Right atrium auricular region (tissue), 2 donors: ENCODE data around the gene STK32A. TPM values are rescaled to one million over a fixed set of nuclear protein-coding genes. Genes with fewer than 3 reads are reported as not detected.
A peak's percentile ranks its signal among the peaks of the same experiment; 100 is the strongest.

Source experiments
- DNase-seq: peaks from one replicate; pipeline ENCODE4 v3.0.0-alpha.2; 2019; ENCODE audit warnings: low spot score
- H3K27ac ChIP-seq, 2 donors: fragments of 200-600 bp; sonication (generic); 1 replicate in 1 of 2; 2 replicates in 1 of 2; pipeline ENCODE4 v1.5.1; 2016 to 2019
- H3K27me3 ChIP-seq, 2 donors: fragments of 200-600 bp; sonication (generic); one replicate each; pipeline versions ENCODE4 v1.5.1 to v1.6.0; 2017 to 2019
- H3K36me3 ChIP-seq: fragments of 200-600 bp; sonication (generic); one replicate; pipeline ENCODE4 v1.5.1; 2016
- H3K4me1 ChIP-seq, 2 donors: fragments of 200-600 bp; sonication (generic); one replicate each; pipeline versions ENCODE4 v1.5.1 to v1.6.0; 2017 to 2019
- H3K4me3 ChIP-seq, 2 donors: fragments of 200-600 bp; sonication (generic); 1 replicate in 1 of 2; 2 replicates in 1 of 2; pipeline ENCODE4 v1.5.1; 2017 to 2019; ENCODE audit warnings: mild to moderate bottlenecking in 1 of 2, moderate library complexity in 1 of 2
- H3K9me3 ChIP-seq, 2 donors: fragments of 200-600 bp; sonication (generic); one replicate each; pipeline ENCODE4 v1.5.1; 2019
- total RNA-seq, 2 donors: library from RNA; depleted of rRNA; stranded (reverse); fragments of >200 nt; gene quantifications; one replicate each; pipeline ENCODE4 v1.1.0, GENCODE V29; 2016
- TF ChIP-seq, protein P1 (sequence below), 2 donors: fragments of 200-600 bp; sonication (generic); IDR thresholded peaks; one replicate each; pipeline ENCODE4 v1.5.1; 2019; ENCODE audit warnings: antibody characterized with exemption in 2 of 2

Gene STK32A
- total RNA-seq, 2 donors from 2014 or later = 0.22 to 0.39 TPM

DNA sequence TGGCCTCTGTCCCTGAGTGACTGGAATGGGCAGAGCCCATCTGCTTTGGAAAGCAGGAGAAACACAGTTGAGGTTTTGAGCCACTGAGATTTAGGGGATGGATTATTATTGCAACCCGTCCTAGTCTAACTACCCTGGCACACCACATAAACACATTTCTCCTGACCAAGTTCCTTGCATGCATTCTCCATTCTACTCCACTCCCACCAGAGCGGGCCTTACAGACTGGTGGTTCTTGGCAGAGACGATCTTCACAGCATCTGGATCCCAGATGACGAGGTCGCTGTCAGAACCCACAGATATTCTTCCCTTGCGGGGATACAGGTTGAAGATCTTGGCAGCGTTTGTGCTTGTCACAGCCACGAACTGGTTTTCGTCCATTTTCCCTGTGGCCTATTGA lies 164.0 kb downstream of the STK32A start:
- Histone ChIP-seq H3K27me3 (no peaks in the 10 kb centered on the region), H3K4me3 (no peak overlapping the region), H3K9me3 (no peaks in the 10 kb centered on the region), H3K4me1 (peaks cover 0 to 18% of the 10 kb centered on the region in 2 donors), H3K27ac (no peak overlapping the region), H3K36me3 (peaks cover 61% of the 10 kb centered on the region)
- no peak for DNase-seq
- TF ChIP-seq, protein P1, sequence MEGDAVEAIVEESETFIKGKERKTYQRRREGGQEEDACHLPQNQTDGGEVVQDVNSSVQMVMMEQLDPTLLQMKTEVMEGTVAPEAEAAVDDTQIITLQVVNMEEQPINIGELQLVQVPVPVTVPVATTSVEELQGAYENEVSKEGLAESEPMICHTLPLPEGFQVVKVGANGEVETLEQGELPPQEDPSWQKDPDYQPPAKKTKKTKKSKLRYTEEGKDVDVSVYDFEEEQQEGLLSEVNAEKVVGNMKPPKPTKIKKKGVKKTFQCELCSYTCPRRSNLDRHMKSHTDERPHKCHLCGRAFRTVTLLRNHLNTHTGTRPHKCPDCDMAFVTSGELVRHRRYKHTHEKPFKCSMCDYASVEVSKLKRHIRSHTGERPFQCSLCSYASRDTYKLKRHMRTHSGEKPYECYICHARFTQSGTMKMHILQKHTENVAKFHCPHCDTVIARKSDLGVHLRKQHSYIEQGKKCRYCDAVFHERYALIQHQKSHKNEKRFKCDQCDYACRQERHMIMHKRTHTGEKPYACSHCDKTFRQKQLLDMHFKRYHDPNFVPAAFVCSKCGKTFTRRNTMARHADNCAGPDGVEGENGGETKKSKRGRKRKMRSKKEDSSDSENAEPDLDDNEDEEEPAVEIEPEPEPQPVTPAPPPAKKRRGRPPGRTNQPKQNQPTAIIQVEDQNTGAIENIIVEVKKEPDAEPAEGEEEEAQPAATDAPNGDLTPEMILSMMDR (IDR thresholded peaks at IDR 0.05) = no peak

- peaks cover 0 to 32% of the 10 kb centered on the region in 2 donors for H3K4me1 ChIP-seq
- peaks cover 51% of the 10 kb centered on the region for H3K36me3 ChIP-seq
- H3K9me3 ChIP-seq = no peaks in the 10 kb centered on the region
- no peak for DNase-seq
- no peak overlapping the region for H3K4me3 ChIP-seq
- no peaks in the 10 kb centered on the region for H3K27me3 ChIP-seq
- TF ChIP-seq, protein P1 (IDR thresholded peaks at IDR 0.05) = no peak
- H3K27ac ChIP-seq = peak overlapping the region; percentile 1 to 22
Measured at GRCh38 chr5:147400126-147400809, 165.4 kb downstream of the STK32A start.

GRCh38 chr5:147400881-147401280 lies 166.1 kb downstream of the STK32A start:
- TF ChIP-seq, protein P1 (IDR thresholded peaks at IDR 0.05) = no peak
- Histone ChIP-seq H3K27ac (peak overlapping the region; percentile 17 to 22), H3K27me3 (no peaks in the 10 kb centered on the region), H3K4me1 (peaks cover 0 to 38% of the 10 kb centered on the region in 2 donors), H3K9me3 (no peaks in the 10 kb centered on the region), H3K4me3 (no peak overlapping the region), H3K36me3 (peaks cover 45% of the 10 kb centered on the region)
- no peak for DNase-seq

DNA sequence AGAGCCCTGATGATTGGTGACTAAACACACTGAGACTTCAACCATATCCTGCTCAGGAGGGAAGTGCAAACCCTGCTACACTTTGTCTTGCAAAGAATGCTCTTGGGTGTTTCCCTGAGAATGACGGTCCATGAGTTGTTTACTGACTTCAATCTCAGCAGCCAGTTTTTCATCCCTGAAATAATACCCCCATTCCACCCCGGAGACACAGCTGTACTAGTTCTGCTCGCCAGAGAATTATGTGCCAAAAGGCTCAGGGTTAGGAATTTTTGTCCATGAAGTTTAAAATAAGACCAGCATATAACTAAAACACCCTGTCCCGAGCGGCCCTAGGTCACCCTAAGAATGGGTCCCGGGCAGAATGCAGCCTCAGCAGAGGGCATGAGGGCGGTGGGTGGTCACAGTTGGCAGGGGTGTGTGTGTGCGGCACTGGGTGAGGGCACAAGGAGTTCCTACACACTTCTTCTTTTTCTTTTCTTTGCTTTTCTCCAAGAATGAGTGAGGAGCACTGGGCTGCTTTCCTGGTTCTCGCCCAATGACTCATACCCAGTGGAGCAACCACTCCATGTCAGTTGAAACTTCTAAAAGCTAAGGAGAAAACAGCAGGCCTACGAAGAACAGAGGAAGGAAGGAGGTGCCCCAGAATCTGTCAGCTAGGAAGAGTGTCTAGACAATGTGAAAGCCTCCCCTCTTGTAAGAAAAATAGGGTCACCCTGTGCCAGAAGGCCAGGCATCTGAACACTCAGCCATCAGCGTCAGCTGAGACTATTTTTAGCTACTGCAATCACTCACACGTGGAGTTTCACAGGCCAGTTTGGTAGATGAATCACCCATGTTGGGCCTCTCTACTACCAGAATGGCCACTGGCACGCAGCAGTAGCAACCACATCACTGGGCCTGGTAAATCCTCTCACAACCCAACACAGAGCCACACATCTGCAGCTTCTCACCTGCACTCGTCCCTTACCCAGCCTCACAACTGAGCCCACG lies 169.1 kb downstream of the STK32A start:
- Histone ChIP-seq H3K9me3 (no peaks in the 10 kb centered on the region), H3K27me3 (no peaks in the 10 kb centered on the region), H3K4me1 (peaks cover 0 to 56% of the 10 kb centered on the region in 2 donors), H3K36me3 (peaks cover 24% of the 10 kb centered on the region), H3K27ac (peak overlapping the region; percentile 83 to 86), H3K4me3 (no peak overlapping the region)
- peak; percentile 91 for DNase-seq
- TF ChIP-seq, protein P1 (IDR thresholded peaks at IDR 0.05) = no peak

DNA sequence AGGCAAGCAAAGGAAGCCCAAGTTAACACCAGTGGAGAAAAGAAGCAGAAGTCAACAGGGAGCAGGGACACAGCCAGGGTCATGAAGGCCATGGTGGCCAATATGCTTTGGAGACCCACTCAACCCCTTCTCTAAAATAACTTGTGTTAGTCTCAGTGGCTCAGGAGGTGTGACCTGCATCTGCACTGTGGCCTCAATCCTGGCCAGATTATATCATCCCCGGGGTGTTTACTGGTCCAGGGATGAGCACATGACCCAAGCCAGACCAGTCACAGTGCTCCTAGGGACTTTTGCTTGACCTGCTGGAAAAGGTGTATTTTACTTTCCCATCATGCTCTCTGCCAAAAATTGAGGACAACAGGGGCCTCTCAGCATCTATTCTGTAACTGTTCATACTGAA lies 169.9 kb downstream of the STK32A start:
- TF ChIP-seq, protein P1 (IDR thresholded peaks at IDR 0.05) = no peak
- peaks cover 0 to 56% of the 10 kb centered on the region in 2 donors for H3K4me1 ChIP-seq
- peaks cover 18% of the 10 kb centered on the region for H3K36me3 ChIP-seq

More for the DNA sequence above, 169.9 kb downstream of the STK32A start:
- Histone ChIP-seq H3K4me3 (no peak overlapping the region), H3K27me3 (no peaks in the 10 kb centered on the region), H3K9me3 (no peaks in the 10 kb centered on the region), H3K27ac (peak overlapping the region; percentile 83 to 86)
- DNase-seq = no peak
